Measurements from ENCODE around the gene ANKRD62. TPM values are rescaled to one million over a fixed set of nuclear protein-coding genes. Genes with fewer than 3 reads are reported as not detected.

The ANKRD62 gene
- total and polyA plus RNA-seq, 4 donors: 0.06 to 0.14 (median 0.09) TPM

- Histone ChIP-seq H3K27me3 (ENCODE audit: control insufficient read depth, insufficient read depth, low read length) (no peaks in the 10 kb centered on the region), H3K36me3 (ENCODE audit: control insufficient read depth, insufficient read depth, low read length) (no peaks in the 10 kb centered on the region), H3K4me3 (ENCODE audit: low read depth, low read length) (no peak overlapping the region), H3K4me1 (ENCODE audit: control insufficient read depth, insufficient read depth, low read length) (no peaks in the 10 kb centered on the region), H3K27ac (ENCODE audit: low read depth, low read length) (no peak overlapping the region), H3K9me3 (ENCODE audit: control insufficient read depth, insufficient read depth, low read length) (no peaks in the 10 kb centered on the region)
- no peak for DNase-seq (ENCODE audit: low read depth in 4 of 6, low spot score in 6 of 6)
These were observed 69.1 kb downstream of the ANKRD62 start for GRCh38 chr18:12162786-12163185.

GRCh38 chr18:12165038-12165768 lies 71.6 kb downstream of the ANKRD62 start:
- DNase-seq (ENCODE audit: low read depth in 4 of 6, low spot score in 6 of 6): no peak
- Histone ChIP-seq H3K9me3 (ENCODE audit: control insufficient read depth, insufficient read depth, low read length) (no peaks in the 10 kb centered on the region), H3K36me3 (ENCODE audit: control insufficient read depth, insufficient read depth, low read length) (no peaks in the 10 kb centered on the region), H3K27me3 (ENCODE audit: control insufficient read depth, insufficient read depth, low read length) (no peaks in the 10 kb centered on the region), H3K4me3 (ENCODE audit: low read depth, low read length) (no peak overlapping the region), H3K27ac (ENCODE audit: low read depth, low read length) (no peak overlapping the region), H3K4me1 (ENCODE audit: control insufficient read depth, insufficient read depth, low read length) (no peaks in the 10 kb centered on the region)
- no CpG with 5 or more reads among the region's 2 CpGs for WGBS (ENCODE audit: insufficient coverage)

Small RNAs within 50 kb of the gene (small RNA-seq; reads per million reads assigned to genes)
- gene RNU6-324P (ENCODE audit: low replicate concordance): not detected

Other genes with a start within 250 kb of the ANKRD62 start
- gene CHMP1B, start 242.4 kb upstream of the ANKRD62 start, total RNA-seq: 10 to 100 TPM; 39.0 to 51.4 TPM
- 10 to 100 TPM; 29.8 to 30.0 TPM for gene CHMP1B, start 242.4 kb upstream of the ANKRD62 start, polyA plus RNA-seq (ENCODE audit: insufficient read length in 2 of 2)
- 10 to 100 TPM; 30.2 to 41.2 TPM for gene MPPE1, start 185.5 kb upstream of the ANKRD62 start, total RNA-seq
- 10 to 100 TPM; 73.1 to 82.4 TPM for gene MPPE1, start 185.5 kb upstream of the ANKRD62 start, polyA plus RNA-seq (ENCODE audit: insufficient read length in 2 of 2)
- 10 to 100 TPM in 1 of 2 donors, 1 to 10 TPM in 1; 9.2 to 19.6 TPM for gene IMPA2, start 112.3 kb upstream of the ANKRD62 start, total RNA-seq
- 10 to 100 TPM in 1 of 2 donors, 1 to 10 TPM in 1; 7.3 to 10.2 TPM for gene IMPA2, start 112.3 kb upstream of the ANKRD62 start, polyA plus RNA-seq (ENCODE audit: insufficient read length in 2 of 2)
- under 1 TPM; 0.44 to 0.50 TPM for gene CIDEA, start 160.5 kb downstream of the ANKRD62 start, total RNA-seq
- gene CIDEA, start 160.5 kb downstream of the ANKRD62 start, polyA plus RNA-seq (ENCODE audit: insufficient read length in 2 of 2): 1 to 10 TPM in 1 of 2 donors, under 1 TPM in 1; 0.38 to 1.0 TPM
- 100 to 1,000 TPM; 107 to 163 TPM for gene TUBB6, start 214.4 kb downstream of the ANKRD62 start, total RNA-seq
- gene TUBB6, start 214.4 kb downstream of the ANKRD62 start, polyA plus RNA-seq (ENCODE audit: insufficient read length in 2 of 2): 10 to 100 TPM; 42.9 to 67.2 TPM

Data from spinal cord (tissue), 10 donors.